Measurements from ENCODE around the gene SDC3.

DNA sequence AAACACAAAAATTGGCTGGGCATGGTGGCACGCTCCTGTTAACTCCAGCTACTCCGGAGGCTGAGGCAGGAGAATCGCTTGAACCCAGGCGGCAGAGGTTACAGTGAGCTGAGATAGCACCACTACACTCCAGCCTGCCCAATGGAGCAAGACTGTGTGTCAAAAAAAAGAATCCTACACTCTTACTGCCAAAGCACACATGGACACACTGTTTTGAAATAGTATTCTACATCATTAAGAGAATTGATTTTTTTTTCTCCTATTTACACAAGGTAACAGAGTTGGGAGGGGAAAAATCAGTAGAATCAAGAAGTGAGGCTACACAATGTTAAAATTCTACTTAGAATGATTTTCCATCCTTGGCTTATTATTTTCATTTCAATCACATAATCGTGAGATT lies 42.1 kb upstream of the SDC3 start:
- TF ChIP-seq POLR2A (IDR thresholded peaks at IDR 0.05; ENCODE audit: control extremely low read depth in 1 of 2, low read depth in 2 of 2, low read length in 2 of 2) (no peak), CTCF (IDR thresholded peaks at IDR 0.05; ENCODE audit: control extremely low read depth in 1 of 3, insufficient read depth in 1 of 3, low read depth in 1 of 3, low read length in 3 of 3) (no peak), EZH2 (IDR thresholded peaks at IDR 0.05; ENCODE audit: low read depth, low read length, severe bottlenecking) (no peak), RAD21 (IDR thresholded peaks at IDR 0.05 in 1 of 2, conservative IDR thresholded peaks at IDR 0.05 in 1 of 2; ENCODE audit: low read depth in 2 of 2, low read length in 2 of 2) (no peak), YY1 (IDR thresholded peaks at IDR 0.05; ENCODE audit: low read depth, low read length) (no peak), EGR1 (IDR thresholded peaks at IDR 0.05; ENCODE audit: borderline replicate concordance, low read depth, low read length) (no peak), JUN (IDR thresholded peaks at IDR 0.05; ENCODE audit: low read depth, low read length) (no peak)
- TF ChIP-seq, protein P1, sequence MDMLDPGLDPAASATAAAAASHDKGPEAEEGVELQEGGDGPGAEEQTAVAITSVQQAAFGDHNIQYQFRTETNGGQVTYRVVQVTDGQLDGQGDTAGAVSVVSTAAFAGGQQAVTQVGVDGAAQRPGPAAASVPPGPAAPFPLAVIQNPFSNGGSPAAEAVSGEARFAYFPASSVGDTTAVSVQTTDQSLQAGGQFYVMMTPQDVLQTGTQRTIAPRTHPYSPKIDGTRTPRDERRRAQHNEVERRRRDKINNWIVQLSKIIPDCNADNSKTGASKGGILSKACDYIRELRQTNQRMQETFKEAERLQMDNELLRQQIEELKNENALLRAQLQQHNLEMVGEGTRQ (IDR thresholded peaks at IDR 0.05; ENCODE audit: low read length), result no peak
- TF ChIP-seq, protein P2, sequence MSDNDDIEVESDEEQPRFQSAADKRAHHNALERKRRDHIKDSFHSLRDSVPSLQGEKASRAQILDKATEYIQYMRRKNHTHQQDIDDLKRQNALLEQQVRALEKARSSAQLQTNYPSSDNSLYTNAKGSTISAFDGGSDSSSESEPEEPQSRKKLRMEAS (IDR thresholded peaks at IDR 0.05), result no peak
